BLaER1 (cell line): ENCODE measurements around the gene LMOD2.

Experiments
- H3K27ac ChIP-seq: shearing (Covaris generic); formaldehyde crosslinking; 2 replicates; pipeline ENCODE4 v1.8.1; 2022
- H3K27me3 ChIP-seq: shearing (Covaris generic); formaldehyde crosslinking; 2 replicates; pipeline ENCODE4 v1.8.1; 2022
- H3K36me3 ChIP-seq: shearing (Covaris generic); formaldehyde crosslinking; 2 replicates; pipeline ENCODE4 v1.8.1; 2022
- H3K4me1 ChIP-seq: shearing (Covaris generic); formaldehyde crosslinking; 2 replicates; pipeline ENCODE4 v1.8.1; 2022
- H3K4me2 ChIP-seq: shearing (Covaris generic); formaldehyde crosslinking; 2 replicates; pipeline ENCODE4 v1.8.1; 2022
- H3K4me3 ChIP-seq: shearing (Covaris generic); formaldehyde crosslinking; 2 replicates; pipeline ENCODE4 v1.8.1; 2022
- H3K9ac ChIP-seq: shearing (Covaris generic); formaldehyde crosslinking; 2 replicates; pipeline ENCODE4 v1.8.1; 2022
- H3K9me3 ChIP-seq: shearing (Covaris generic); formaldehyde crosslinking; 2 replicates; pipeline ENCODE4 v1.8.1; 2022
- H4K20me1 ChIP-seq: shearing (Covaris generic); formaldehyde crosslinking; 2 replicates; pipeline ENCODE4 v1.8.1; 2022
- Cebpa-rat ChIP-seq: shearing (Covaris generic); IDR thresholded peaks from 2 replicates; pipeline ENCODE4 v1.8.1; 2022

Gene LMOD2

GRCh38 chr7:123681561-123681960 lies 25.9 kb downstream of the LMOD2 start:
- Histone ChIP-seq H3K4me3 (no peak overlapping the region), H4K20me1 (no peaks in the 10 kb centered on the region), H3K4me2 (no peak overlapping the region), H3K27ac (no peak overlapping the region), H3K4me1 (no peaks in the 10 kb centered on the region), H3K27me3 (no peaks in the 10 kb centered on the region), H3K9me3 (no peaks in the 10 kb centered on the region), H3K9ac (no peak overlapping the region), H3K36me3 (peaks cover 24% of the 10 kb centered on the region)
- no peak for TF ChIP-seq Cebpa-rat

GRCh38 chr7:123682690-123683089 lies 27.0 kb downstream of the LMOD2 start:
- peaks cover 33% of the 10 kb centered on the region for H3K36me3 ChIP-seq
- no peak overlapping the region for H3K9ac ChIP-seq
- no peaks in the 10 kb centered on the region for H4K20me1 ChIP-seq
- no peaks in the 10 kb centered on the region for H3K4me1 ChIP-seq
- H3K27me3 ChIP-seq = no peaks in the 10 kb centered on the region
- TF ChIP-seq Cebpa-rat = no peak
- H3K4me3 ChIP-seq = no peak overlapping the region
- H3K27ac ChIP-seq = no peak overlapping the region
- no peak overlapping the region for H3K4me2 ChIP-seq
- no peaks in the 10 kb centered on the region for H3K9me3 ChIP-seq

- H3K4me2 ChIP-seq = no peak overlapping the region
Observed at GRCh38 chr7:123687161-123687560, 31.5 kb downstream of the LMOD2 start.

GRCh38 chr7:123687727-123688126 lies 32.1 kb downstream of the LMOD2 start:
- Histone ChIP-seq H3K4me1 (no peaks in the 10 kb centered on the region), H3K9ac (no peak overlapping the region), H3K27ac (no peak overlapping the region), H3K36me3 (peaks cover 52% of the 10 kb centered on the region), H3K4me3 (no peak overlapping the region), H3K4me2 (no peak overlapping the region), H3K9me3 (no peaks in the 10 kb centered on the region), H3K27me3 (no peaks in the 10 kb centered on the region), H4K20me1 (no peaks in the 10 kb centered on the region)
- TF ChIP-seq Cebpa-rat = no peak

More at GRCh38 chr7:123687161-123687560, 31.5 kb downstream of the LMOD2 start:
- H3K27ac ChIP-seq = no peak overlapping the region
- TF ChIP-seq Cebpa-rat = no peak
- H3K36me3 ChIP-seq = peaks cover 48% of the 10 kb centered on the region
- no peak overlapping the region for H3K4me3 ChIP-seq
- H3K4me1 ChIP-seq = no peaks in the 10 kb centered on the region
- no peaks in the 10 kb centered on the region for H3K27me3 ChIP-seq
- no peaks in the 10 kb centered on the region for H3K9me3 ChIP-seq
- H3K9ac ChIP-seq = no peak overlapping the region
- H4K20me1 ChIP-seq = no peaks in the 10 kb centered on the region

GRCh38 chr7:123689250-123689649 lies 33.6 kb downstream of the LMOD2 start:
- Histone ChIP-seq H3K4me2 (no peak overlapping the region), H3K9me3 (no peaks in the 10 kb centered on the region), H4K20me1 (no peaks in the 10 kb centered on the region), H3K4me1 (no peaks in the 10 kb centered on the region), H3K4me3 (no peak overlapping the region), H3K27ac (no peak overlapping the region), H3K27me3 (no peaks in the 10 kb centered on the region), H3K9ac (no peak overlapping the region), H3K36me3 (peaks cover 58% of the 10 kb centered on the region)
- no peak for TF ChIP-seq Cebpa-rat

- no peak overlapping the region for H3K4me3 ChIP-seq
- no peaks in the 10 kb centered on the region for H3K27me3 ChIP-seq
- H3K4me1 ChIP-seq = no peaks in the 10 kb centered on the region
- H4K20me1 ChIP-seq = no peaks in the 10 kb centered on the region
- H3K36me3 ChIP-seq = peaks cover 61% of the 10 kb centered on the region
- H3K27ac ChIP-seq = no peak overlapping the region
- no peaks in the 10 kb centered on the region for H3K9me3 ChIP-seq
- TF ChIP-seq Cebpa-rat = no peak
- no peak overlapping the region for H3K4me2 ChIP-seq
- H3K9ac ChIP-seq = no peak overlapping the region
Observed at GRCh38 chr7:123690550-123690949, 34.9 kb downstream of the LMOD2 start.

GRCh38 chr7:123692471-123692877 lies 36.8 kb downstream of the LMOD2 start:
- Histone ChIP-seq H3K9ac (no peak overlapping the region), H3K4me2 (no peak overlapping the region), H4K20me1 (no peaks in the 10 kb centered on the region), H3K4me3 (no peak overlapping the region), H3K4me1 (no peaks in the 10 kb centered on the region), H3K27ac (no peak overlapping the region), H3K27me3 (no peaks in the 10 kb centered on the region), H3K9me3 (no peaks in the 10 kb centered on the region), H3K36me3 (peaks cover 57% of the 10 kb centered on the region)
- TF ChIP-seq Cebpa-rat = no peak

- Histone ChIP-seq H3K4me3 (no peak overlapping the region), H3K9ac (no peak overlapping the region), H4K20me1 (no peaks in the 10 kb centered on the region), H3K9me3 (no peaks in the 10 kb centered on the region), H3K36me3 (peaks cover 58% of the 10 kb centered on the region), H3K4me2 (no peak overlapping the region), H3K27me3 (no peaks in the 10 kb centered on the region), H3K4me1 (no peaks in the 10 kb centered on the region), H3K27ac (no peak overlapping the region)
- no peak for TF ChIP-seq Cebpa-rat
Observed at GRCh38 chr7:123695944-123696677, 40.4 kb downstream of the LMOD2 start.

GRCh38 chr7:123705211-123705901 lies 49.7 kb downstream of the LMOD2 start:
- Histone ChIP-seq H3K27ac (no peak overlapping the region), H3K9ac (no peak overlapping the region), H3K4me1 (no peaks in the 10 kb centered on the region), H3K4me3 (no peak overlapping the region), H3K4me2 (no peak overlapping the region), H3K36me3 (peaks cover 55% of the 10 kb centered on the region), H3K27me3 (no peaks in the 10 kb centered on the region), H4K20me1 (peaks cover 18% of the 10 kb centered on the region), H3K9me3 (no peaks in the 10 kb centered on the region)
- no peak for TF ChIP-seq Cebpa-rat

GRCh38 chr7:123709525-123709924 lies 53.9 kb downstream of the LMOD2 start:
- H3K27ac ChIP-seq = no peak overlapping the region
- peaks cover 47% of the 10 kb centered on the region for H4K20me1 ChIP-seq
- TF ChIP-seq Cebpa-rat = no peak
- H3K4me3 ChIP-seq = no peak overlapping the region
- no peak overlapping the region for H3K4me2 ChIP-seq
- H3K4me1 ChIP-seq = peaks cover 4% of the 10 kb centered on the region; the same call in 1 of the 2 replicates
- H3K27me3 ChIP-seq = no peaks in the 10 kb centered on the region
- peaks cover 26% of the 10 kb centered on the region for H3K36me3 ChIP-seq
- no peak overlapping the region for H3K9ac ChIP-seq
- no peaks in the 10 kb centered on the region for H3K9me3 ChIP-seq
